Measurements from ENCODE around the gene MON2. TPM values are rescaled to one million over a fixed set of nuclear protein-coding genes. Genes with fewer than 3 reads are reported as not detected.

MON2 gene
- total and polyA plus RNA-seq, 2 of the 13 experiments (the other 11 are each of a cell fraction or from before 2014, with no cell fraction given) = 10.5 to 24.8 TPM

DNA sequence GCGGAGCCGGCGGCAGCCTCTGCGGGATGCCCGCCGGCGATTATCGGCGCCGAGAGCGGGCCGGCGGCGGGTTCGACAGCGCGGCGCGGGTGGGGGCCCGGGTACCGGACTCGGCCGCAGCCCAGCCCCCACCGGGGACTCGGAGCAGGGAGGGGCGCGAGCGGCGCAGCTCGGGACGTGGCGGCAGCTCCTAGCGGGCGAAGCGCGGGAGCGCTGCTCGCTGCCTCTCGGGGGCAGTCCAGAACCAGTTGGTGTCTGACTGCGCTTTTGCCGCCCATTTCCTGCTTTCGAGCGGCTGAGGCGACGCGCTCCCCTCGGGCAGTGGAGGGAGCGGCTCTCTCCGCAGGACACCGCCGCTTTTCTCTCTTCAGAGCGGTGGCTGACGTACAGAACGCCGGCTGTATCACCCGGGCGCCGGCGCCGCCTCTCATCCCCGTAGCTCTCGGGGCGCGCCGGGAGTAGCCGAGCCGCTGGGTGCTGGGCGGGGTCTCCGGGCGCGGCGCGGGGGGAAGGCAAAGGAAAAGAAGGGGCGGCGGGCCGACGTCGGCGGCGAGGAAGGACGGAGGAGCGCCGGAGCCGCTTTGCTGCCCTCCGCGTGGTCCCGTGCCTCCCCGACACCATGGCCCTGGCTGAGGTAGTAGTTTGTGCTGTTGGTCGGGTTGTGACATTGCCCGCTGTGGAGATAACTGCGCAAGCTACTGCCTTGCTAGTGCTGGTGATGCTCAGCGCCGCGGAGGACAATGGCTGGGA, 136.6 kb downstream of the MON2 start (continued):
- TF ChIP-seq, protein P1, sequence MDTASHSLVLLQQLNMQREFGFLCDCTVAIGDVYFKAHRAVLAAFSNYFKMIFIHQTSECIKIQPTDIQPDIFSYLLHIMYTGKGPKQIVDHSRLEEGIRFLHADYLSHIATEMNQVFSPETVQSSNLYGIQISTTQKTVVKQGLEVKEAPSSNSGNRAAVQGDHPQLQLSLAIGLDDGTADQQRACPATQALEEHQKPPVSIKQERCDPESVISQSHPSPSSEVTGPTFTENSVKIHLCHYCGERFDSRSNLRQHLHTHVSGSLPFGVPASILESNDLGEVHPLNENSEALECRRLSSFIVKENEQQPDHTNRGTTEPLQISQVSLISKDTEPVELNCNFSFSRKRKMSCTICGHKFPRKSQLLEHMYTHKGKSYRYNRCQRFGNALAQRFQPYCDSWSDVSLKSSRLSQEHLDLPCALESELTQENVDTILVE (CRISPR knock-in tag; IDR thresholded peaks at IDR 0.05) = 0 out of 2 replicates have a peak, but pooled peaks have one; percentile 6
- TF ChIP-seq SRSF1 (optimal IDR thresholded peaks at IDR 0.05; ENCODE audit: low read depth, low read length) = no peak
- TF ChIP-seq SOX6 (IDR thresholded peaks at IDR 0.05) = no peak
- TF ChIP-seq SOX6 (CRISPR knock-in tag; IDR thresholded peaks at IDR 0.05) = peak; percentile 95
- TF ChIP-seq TSC22D2 (CRISPR knock-in tag; IDR thresholded peaks at IDR 0.05; ENCODE audit: borderline replicate concordance) = 0 out of 2 replicates have a peak, but pooled peaks have one; percentile 49
- TF ChIP-seq SATB2 (CRISPR knock-in tag; IDR thresholded peaks at IDR 0.05) = no peak
- TF ChIP-seq ZNF564 (CRISPR knock-in tag; IDR thresholded peaks at IDR 0.05) = 0 out of 2 replicates have a peak, but pooled peaks have one; percentile 41
- TF ChIP-seq, protein P2, sequence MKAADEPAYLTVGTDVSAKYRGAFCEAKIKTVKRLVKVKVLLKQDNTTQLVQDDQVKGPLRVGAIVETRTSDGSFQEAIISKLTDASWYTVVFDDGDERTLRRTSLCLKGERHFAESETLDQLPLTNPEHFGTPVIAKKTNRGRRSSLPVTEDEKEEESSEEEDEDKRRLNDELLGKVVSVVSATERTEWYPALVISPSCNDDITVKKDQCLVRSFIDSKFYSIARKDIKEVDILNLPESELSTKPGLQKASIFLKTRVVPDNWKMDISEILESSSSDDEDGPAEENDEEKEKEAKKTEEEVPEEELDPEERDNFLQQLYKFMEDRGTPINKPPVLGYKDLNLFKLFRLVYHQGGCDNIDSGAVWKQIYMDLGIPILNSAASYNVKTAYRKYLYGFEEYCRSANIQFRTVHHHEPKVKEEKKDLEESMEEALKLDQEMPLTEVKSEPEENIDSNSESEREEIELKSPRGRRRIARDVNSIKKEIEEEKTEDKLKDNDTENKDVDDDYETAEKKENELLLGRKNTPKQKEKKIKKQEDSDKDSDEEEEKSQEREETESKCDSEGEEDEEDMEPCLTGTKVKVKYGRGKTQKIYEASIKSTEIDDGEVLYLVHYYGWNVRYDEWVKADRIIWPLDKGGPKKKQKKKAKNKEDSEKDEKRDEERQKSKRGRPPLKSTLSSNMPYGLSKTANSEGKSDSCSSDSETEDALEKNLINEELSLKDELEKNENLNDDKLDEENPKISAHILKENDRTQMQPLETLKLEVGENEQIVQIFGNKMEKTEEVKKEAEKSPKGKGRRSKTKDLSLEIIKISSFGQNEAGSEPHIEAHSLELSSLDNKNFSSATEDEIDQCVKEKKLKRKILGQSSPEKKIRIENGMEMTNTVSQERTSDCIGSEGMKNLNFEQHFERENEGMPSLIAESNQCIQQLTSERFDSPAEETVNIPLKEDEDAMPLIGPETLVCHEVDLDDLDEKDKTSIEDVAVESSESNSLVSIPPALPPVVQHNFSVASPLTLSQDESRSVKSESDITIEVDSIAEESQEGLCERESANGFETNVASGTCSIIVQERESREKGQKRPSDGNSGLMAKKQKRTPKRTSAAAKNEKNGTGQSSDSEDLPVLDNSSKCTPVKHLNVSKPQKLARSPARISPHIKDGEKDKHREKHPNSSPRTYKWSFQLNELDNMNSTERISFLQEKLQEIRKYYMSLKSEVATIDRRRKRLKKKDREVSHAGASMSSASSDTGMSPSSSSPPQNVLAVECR (CRISPR knock-in tag; IDR thresholded peaks at IDR 0.05; ENCODE audit: borderline replicate concordance) = peak; percentile 65
- TF ChIP-seq, protein P3, sequence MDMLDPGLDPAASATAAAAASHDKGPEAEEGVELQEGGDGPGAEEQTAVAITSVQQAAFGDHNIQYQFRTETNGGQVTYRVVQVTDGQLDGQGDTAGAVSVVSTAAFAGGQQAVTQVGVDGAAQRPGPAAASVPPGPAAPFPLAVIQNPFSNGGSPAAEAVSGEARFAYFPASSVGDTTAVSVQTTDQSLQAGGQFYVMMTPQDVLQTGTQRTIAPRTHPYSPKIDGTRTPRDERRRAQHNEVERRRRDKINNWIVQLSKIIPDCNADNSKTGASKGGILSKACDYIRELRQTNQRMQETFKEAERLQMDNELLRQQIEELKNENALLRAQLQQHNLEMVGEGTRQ (IDR thresholded peaks at IDR 0.05; ENCODE audit: low read depth, low read length) = no peak
- TF ChIP-seq, protein P3 (CRISPR knock-in tag; IDR thresholded peaks at IDR 0.05; ENCODE audit: borderline replicate concordance) = no peak; the same call in 1 of the 2 replicates
- TF ChIP-seq, protein P4, sequence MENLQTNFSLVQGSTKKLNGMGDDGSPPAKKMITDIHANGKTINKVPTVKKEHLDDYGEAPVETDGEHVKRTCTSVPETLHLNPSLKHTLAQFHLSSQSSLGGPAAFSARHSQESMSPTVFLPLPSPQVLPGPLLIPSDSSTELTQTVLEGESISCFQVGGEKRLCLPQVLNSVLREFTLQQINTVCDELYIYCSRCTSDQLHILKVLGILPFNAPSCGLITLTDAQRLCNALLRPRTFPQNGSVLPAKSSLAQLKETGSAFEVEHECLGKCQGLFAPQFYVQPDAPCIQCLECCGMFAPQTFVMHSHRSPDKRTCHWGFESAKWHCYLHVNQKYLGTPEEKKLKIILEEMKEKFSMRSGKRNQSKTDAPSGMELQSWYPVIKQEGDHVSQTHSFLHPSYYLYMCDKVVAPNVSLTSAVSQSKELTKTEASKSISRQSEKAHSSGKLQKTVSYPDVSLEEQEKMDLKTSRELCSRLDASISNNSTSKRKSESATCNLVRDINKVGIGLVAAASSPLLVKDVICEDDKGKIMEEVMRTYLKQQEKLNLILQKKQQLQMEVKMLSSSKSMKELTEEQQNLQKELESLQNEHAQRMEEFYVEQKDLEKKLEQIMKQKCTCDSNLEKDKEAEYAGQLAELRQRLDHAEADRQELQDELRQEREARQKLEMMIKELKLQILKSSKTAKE (CRISPR knock-in tag; IDR thresholded peaks at IDR 0.05; ENCODE audit: borderline replicate concordance) = no peak
- TF ChIP-seq, protein P5, sequence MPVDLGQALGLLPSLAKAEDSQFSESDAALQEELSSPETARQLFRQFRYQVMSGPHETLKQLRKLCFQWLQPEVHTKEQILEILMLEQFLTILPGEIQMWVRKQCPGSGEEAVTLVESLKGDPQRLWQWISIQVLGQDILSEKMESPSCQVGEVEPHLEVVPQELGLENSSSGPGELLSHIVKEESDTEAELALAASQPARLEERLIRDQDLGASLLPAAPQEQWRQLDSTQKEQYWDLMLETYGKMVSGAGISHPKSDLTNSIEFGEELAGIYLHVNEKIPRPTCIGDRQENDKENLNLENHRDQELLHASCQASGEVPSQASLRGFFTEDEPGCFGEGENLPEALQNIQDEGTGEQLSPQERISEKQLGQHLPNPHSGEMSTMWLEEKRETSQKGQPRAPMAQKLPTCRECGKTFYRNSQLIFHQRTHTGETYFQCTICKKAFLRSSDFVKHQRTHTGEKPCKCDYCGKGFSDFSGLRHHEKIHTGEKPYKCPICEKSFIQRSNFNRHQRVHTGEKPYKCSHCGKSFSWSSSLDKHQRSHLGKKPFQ (CRISPR knock-in tag; IDR thresholded peaks at IDR 0.05; ENCODE audit: insufficient replicate concordance) = peak; percentile 74
- no peak for TF ChIP-seq ZNF136 (CRISPR knock-in tag; IDR thresholded peaks at IDR 0.05; ENCODE audit: low read depth)
- TF ChIP-seq, protein P6, sequence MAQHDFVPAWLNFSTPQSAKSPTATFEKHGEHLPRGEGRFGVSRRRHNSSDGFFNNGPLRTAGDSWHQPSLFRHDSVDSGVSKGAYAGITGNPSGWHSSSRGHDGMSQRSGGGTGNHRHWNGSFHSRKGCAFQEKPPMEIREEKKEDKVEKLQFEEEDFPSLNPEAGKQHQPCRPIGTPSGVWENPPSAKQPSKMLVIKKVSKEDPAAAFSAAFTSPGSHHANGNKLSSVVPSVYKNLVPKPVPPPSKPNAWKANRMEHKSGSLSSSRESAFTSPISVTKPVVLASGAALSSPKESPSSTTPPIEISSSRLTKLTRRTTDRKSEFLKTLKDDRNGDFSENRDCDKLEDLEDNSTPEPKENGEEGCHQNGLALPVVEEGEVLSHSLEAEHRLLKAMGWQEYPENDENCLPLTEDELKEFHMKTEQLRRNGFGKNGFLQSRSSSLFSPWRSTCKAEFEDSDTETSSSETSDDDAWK (CRISPR knock-in tag; IDR thresholded peaks at IDR 0.05) = no peak
- peak; percentile 75 for TF ChIP-seq POLR2G (IDR thresholded peaks at IDR 0.05; ENCODE audit: low read depth, low read length)
